ENCODE data around the gene TRIP10.

DNA sequence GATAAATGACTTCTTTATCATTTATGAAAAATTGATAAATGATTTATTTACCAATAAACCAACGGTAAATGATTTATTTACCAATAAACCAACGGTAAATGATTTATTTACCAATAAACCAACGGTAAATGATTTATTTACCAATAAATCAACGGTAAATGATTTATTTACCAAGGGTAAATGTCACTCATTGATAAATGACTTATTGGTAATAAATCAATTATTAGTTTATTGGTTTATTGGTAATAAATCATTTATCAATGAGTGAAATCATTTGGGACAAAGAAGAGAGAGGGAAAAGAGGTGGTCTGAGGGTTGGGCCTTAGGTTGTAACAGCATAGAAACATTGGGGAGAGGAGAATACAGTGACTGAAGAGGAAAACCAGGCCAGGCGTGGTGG lies 54.5 kb downstream of the TRIP10 start:
- TF ChIP-seq, protein P1, sequence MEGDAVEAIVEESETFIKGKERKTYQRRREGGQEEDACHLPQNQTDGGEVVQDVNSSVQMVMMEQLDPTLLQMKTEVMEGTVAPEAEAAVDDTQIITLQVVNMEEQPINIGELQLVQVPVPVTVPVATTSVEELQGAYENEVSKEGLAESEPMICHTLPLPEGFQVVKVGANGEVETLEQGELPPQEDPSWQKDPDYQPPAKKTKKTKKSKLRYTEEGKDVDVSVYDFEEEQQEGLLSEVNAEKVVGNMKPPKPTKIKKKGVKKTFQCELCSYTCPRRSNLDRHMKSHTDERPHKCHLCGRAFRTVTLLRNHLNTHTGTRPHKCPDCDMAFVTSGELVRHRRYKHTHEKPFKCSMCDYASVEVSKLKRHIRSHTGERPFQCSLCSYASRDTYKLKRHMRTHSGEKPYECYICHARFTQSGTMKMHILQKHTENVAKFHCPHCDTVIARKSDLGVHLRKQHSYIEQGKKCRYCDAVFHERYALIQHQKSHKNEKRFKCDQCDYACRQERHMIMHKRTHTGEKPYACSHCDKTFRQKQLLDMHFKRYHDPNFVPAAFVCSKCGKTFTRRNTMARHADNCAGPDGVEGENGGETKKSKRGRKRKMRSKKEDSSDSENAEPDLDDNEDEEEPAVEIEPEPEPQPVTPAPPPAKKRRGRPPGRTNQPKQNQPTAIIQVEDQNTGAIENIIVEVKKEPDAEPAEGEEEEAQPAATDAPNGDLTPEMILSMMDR (conservative IDR thresholded peaks at IDR 0.05 in 1 of 2, IDR thresholded peaks at IDR 0.05 in 1 of 2; ENCODE audit: extremely low read depth in 1 of 2, insufficient read depth in 1 of 2, low read depth in 1 of 2, low read length in 2 of 2): no peak
- no peak for TF ChIP-seq EZH2 (IDR thresholded peaks at IDR 0.05; ENCODE audit: borderline replicate concordance, low read length)
